Vagina (tissue), 2 donors: ENCODE measurements around the gene TBCD. TPM values are rescaled to one million over a fixed set of nuclear protein-coding genes. Genes with fewer than 3 reads are reported as not detected.

ENCODE experiments used
- DNase-seq, 2 donors: peaks; one replicate each; pipeline ENCODE4 v3.0.0-alpha.2; 2017; ENCODE audit errors: extremely low spot score in 2 of 2
- H3K27ac ChIP-seq: fragments of 200-600 bp; sonication (generic); one replicate; pipeline ENCODE4 v1.5.1; 2019
- H3K27me3 ChIP-seq: fragments of 200-600 bp; sonication (generic); one replicate; pipeline ENCODE4 v1.5.1; 2019
- H3K36me3 ChIP-seq, 2 donors: fragments of 200-600 bp; sonication (generic); one replicate each; pipeline ENCODE4 v1.5.1; 2017 to 2019
- H3K4me1 ChIP-seq: fragments of 200-600 bp; sonication (generic); one replicate; pipeline ENCODE4 v1.5.1; 2019
- H3K4me3 ChIP-seq, 2 donors: fragments of 200-600 bp; sonication (generic); 1 replicate in 1 of 2; 2 replicates in 1 of 2; pipeline ENCODE4 v1.5.1; 2016 to 2019
- H3K9me3 ChIP-seq: fragments of 200-600 bp; sonication (generic); one replicate; pipeline ENCODE4 v1.5.1; 2019
- POLR2A ChIP-seq, 2 donors: fragments of 450-650 bp; IDR thresholded peaks; one replicate each; pipeline ENCODE4 v1.6.1; 2017; ENCODE audit warnings: antibody characterized with exemption in 2 of 2, mild to moderate bottlenecking in 2 of 2, moderate library complexity in 2 of 2
- POLR2AphosphoS5 ChIP-seq, 2 donors: sonication (generic); formaldehyde crosslinking; IDR thresholded peaks; one replicate each; pipeline ENCODE4 v1.9.0; 2017; ENCODE audit warnings: antibody characterized with exemption in 2 of 2, mild to moderate bottlenecking in 2 of 2, low read depth in 1 of 2; ENCODE audit not compliant: insufficient read depth in 1 of 2
- intact Hi-C: fragments of 100-400 bp; cut with DNase I; formaldehyde crosslinking; loops from one replicate; pipeline ENCODE4 v1.15.1; 2023
- total RNA-seq: library from RNA; depleted of rRNA; stranded (reverse); fragments of >200 nt; gene quantifications from one replicate; pipeline ENCODE4 v1.2.3, GENCODE V29; 2016
- TF ChIP-seq, protein P1 (sequence below), 3 experiments: fragments of 450-650 bp in 2 of 3; fragments of 200-600 bp in 1 of 3; sonication (generic) in 1 of 3; IDR thresholded peaks; one replicate each; pipeline ENCODE4 v1.5.1; 2017 to 2019; ENCODE audit warnings: antibody characterized with exemption in 3 of 3, mild to moderate bottlenecking in 2 of 3, moderate library complexity in 2 of 3

TBCD gene
- total RNA-seq, 1 donor from 2014 or later: 79.3 TPM

DNA sequence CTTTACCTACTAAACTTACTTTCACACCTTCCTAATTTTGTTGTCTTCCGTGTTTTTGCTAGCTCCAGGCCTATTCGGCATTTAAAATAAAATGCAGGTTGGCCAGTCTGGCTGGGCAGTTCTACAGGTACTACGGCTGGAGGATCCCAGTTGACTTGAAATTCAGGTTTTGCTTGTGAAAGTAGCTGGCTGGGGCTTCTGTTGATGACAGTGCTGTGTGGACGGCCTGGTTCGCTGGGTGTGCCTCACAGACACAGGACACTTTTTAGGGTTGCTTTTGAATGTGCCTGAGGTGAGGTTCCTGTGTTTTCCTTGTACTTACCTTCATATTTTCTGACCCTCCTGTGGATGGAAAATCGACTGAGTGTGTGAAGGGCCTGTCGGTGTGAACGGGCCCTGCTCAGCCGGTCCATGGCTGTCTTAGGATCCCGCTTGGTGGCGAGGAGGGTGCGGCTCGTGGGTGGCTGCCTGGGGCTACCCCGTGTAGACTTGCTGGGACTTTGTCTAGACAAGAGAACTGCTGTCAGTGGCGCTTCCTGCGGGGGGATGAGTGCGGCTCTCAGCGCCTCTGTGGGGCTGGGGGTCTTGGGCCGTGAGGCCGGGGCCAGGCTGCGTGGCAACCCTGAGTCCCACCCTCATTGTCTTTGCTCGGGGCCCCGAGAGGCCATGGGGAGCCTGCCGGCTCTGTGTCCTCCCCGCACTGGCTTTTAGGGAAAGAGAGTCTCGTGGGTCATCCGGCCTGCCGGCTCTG is 106.7 kb downstream of the TBCD start:
- intact Hi-C loops: no loop called here
- DNase-seq: no peak
- Histone ChIP-seq H3K4me3 (no peak overlapping the region), H3K4me1 (peaks cover 22% of the 10 kb centered on the region), H3K27me3 (no peaks in the 10 kb centered on the region), H3K27ac (peak overlapping the region; percentile 72), H3K9me3 (no peaks in the 10 kb centered on the region), H3K36me3 (no peaks in the 10 kb centered on the region)
- TF ChIP-seq POLR2AphosphoS5 (IDR thresholded peaks at IDR 0.05; ENCODE audit: insufficient read depth in 1 of 2, low read depth in 1 of 2) (peak; percentile 19 to 61), POLR2A (IDR thresholded peaks at IDR 0.05) (no peak)
- TF ChIP-seq, protein P1, sequence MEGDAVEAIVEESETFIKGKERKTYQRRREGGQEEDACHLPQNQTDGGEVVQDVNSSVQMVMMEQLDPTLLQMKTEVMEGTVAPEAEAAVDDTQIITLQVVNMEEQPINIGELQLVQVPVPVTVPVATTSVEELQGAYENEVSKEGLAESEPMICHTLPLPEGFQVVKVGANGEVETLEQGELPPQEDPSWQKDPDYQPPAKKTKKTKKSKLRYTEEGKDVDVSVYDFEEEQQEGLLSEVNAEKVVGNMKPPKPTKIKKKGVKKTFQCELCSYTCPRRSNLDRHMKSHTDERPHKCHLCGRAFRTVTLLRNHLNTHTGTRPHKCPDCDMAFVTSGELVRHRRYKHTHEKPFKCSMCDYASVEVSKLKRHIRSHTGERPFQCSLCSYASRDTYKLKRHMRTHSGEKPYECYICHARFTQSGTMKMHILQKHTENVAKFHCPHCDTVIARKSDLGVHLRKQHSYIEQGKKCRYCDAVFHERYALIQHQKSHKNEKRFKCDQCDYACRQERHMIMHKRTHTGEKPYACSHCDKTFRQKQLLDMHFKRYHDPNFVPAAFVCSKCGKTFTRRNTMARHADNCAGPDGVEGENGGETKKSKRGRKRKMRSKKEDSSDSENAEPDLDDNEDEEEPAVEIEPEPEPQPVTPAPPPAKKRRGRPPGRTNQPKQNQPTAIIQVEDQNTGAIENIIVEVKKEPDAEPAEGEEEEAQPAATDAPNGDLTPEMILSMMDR (IDR thresholded peaks at IDR 0.05): no peak

DNA sequence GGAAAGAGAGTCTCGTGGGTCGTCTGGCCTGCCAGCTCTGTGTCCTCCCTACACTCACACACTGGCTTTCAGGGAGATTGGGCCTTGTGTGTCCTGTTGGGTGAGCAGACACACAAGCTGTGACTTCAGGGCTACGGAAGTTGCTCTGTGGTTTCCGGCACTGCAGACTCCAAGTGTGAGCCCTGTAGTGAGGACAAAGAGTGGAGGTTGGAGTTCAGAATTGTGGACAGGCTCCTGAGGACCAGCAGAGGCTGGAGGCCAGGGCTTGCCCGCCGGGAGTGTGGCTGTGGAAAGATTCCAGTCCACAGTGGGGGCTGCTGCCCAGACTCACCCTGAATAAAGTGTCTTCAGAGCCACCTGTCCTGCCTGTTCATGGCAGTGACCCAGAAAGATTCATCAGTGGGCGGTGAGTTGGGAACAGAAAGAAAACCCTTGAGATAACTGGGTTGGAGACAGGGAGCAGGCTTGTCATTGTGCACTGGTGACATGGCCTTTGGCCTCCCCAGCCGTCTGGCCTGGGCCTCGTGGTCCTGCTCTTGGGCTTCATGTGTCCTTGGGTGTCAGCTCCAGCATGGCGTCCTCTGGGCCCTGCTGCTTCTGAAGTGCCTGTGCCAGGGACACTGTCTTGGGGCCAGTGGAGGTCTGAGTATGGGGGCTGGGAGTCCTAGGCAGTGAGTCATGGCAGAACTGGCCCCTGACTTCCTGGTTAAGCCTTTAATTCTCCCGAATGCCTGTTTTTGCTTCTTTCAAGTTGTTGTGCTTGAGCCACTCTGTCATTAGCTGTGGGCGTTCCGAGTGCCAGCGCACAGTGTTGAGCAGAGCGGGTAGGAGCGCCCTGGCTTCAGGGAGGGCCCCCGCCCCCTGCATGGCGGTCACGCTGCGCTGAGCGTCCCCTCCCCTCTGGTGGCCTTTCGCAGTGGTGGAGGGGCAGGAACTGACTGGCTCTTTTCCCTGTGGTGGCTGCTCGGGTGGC is 107.9 kb downstream of the TBCD start:
- DNase-seq: no peak
- peak overlapping the region in 1 of 2 donors; percentile 6 for H3K4me3 ChIP-seq

DNA sequence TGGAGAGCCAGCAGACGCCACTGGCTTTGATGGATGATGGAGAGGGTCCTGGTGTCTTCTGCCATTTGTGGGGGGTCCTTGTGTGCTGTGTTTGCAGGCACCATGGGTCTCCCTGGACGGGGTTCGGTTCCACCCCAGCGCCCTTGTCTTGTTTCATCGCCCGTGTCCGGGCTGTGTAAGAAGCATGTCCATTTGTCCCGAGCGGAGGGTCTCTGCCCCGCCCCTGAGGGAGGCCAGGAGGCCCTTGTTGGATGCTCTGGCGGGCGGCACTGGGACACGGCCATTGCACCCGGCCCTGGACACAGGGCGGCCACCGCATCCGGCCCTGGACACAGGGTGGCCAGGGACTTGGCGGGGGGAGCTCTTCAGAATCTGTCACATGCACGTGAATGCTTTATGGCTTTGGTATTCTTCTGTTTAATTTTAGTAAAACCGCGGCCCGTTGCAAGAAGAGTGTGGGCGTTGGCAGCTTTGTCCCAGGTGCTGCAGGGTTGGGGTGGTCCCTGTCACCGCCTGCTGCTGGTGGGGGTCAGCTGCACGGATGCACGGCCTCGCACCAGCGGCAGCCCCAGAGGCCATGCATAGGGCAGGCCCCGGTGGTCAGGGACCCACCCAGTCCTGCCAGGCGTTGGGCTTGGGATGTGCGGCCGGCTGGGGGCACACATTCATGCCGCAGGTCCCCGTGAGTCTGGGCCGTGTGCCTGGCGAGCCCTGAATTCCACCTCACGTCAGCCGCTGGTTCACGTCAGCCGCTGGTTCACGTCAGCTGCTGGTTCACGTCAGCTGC is 108.9 kb downstream of the TBCD start:
- intact Hi-C loops: no loop called here
- no peaks in the 10 kb centered on the region for H3K36me3 ChIP-seq
- H3K27ac ChIP-seq: no peak overlapping the region
- peak overlapping the region in 1 of 2 donors; percentile 6 for H3K4me3 ChIP-seq
- no peak for TF ChIP-seq POLR2AphosphoS5 (IDR thresholded peaks at IDR 0.05; ENCODE audit: insufficient read depth in 1 of 2, low read depth in 1 of 2)
- no peak for TF ChIP-seq POLR2A (IDR thresholded peaks at IDR 0.05)
- TF ChIP-seq, protein P1 (IDR thresholded peaks at IDR 0.05): no peak
- peaks cover 45% of the 10 kb centered on the region for H3K4me1 ChIP-seq
- no peaks in the 10 kb centered on the region for H3K27me3 ChIP-seq
- no peak for DNase-seq
- no peaks in the 10 kb centered on the region for H3K9me3 ChIP-seq

More for the DNA sequence above, 107.9 kb downstream of the TBCD start:
- Histone ChIP-seq H3K27me3 (no peaks in the 10 kb centered on the region), H3K27ac (peak overlapping the region; percentile 72), H3K36me3 (no peaks in the 10 kb centered on the region), H3K9me3 (no peaks in the 10 kb centered on the region), H3K4me1 (peaks cover 34% of the 10 kb centered on the region)
- intact Hi-C loops: no loop called here
- TF ChIP-seq, protein P1 (IDR thresholded peaks at IDR 0.05): no peak
- no peak for TF ChIP-seq POLR2AphosphoS5 (IDR thresholded peaks at IDR 0.05; ENCODE audit: insufficient read depth in 1 of 2, low read depth in 1 of 2)

DNA sequence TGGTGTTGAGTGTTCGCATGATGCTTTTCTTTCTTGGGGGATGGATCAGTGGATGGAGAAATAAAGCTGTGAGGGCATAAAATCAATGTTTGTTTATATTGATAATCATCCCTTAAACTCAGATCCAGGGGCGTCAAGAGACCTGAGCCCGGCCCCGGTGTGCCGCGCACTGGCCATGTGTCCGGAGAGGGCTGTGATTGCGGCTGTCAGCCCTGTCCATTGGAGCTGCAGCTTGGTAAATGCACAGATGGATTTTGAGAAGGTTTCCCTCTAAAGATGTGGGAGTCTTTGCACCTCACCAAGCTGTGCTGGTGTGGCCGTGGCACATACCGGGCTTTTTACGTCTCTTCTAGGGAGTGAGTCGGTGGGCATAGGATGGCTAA is 109.5 kb downstream of the TBCD start:
- intact Hi-C loops: no loop called here
- Histone ChIP-seq H3K36me3 (no peaks in the 10 kb centered on the region), H3K27me3 (no peaks in the 10 kb centered on the region), H3K4me3 (no peak overlapping the region), H3K4me1 (peaks cover 50% of the 10 kb centered on the region), H3K9me3 (no peaks in the 10 kb centered on the region), H3K27ac (no peak overlapping the region)
- TF ChIP-seq POLR2A (IDR thresholded peaks at IDR 0.05) (no peak), POLR2AphosphoS5 (IDR thresholded peaks at IDR 0.05; ENCODE audit: insufficient read depth in 1 of 2, low read depth in 1 of 2) (no peak)
- TF ChIP-seq, protein P1 (IDR thresholded peaks at IDR 0.05): no peak
- no peak for DNase-seq
